Measurements from ENCODE around the gene KRTAP16-1.
"Not testable (repeated sequence)": the region's sequence is repeated elsewhere in the genome, so short reads cannot be mapped to it uniquely, and the experiment has no call there.

The KRTAP16-1 gene

DNA sequence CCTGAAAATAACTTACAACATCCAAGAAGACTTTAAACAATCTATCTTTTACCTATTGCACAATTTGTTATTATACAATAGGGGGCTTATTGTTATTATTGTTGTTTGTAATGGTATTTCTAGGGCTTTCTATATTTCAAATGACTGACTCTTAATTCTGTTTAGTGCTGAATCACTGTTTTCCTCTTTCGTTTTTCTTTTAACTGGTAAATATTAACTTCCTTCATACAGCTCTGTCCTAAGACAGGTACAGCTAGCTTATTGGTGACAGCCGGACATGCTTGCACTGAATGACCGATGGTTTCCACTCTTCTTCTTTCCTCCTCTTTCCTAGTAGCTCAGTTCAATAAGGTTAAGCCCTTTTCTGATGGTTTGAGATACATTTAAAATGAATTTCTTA, 22.1 kb downstream of the KRTAP16-1 start:
- H3K9me3 Mint-ChIP-seq = no peaks in the 10 kb centered on the region
- H3K27ac Mint-ChIP-seq = no peak overlapping the region
- no peaks in the 10 kb centered on the region for H3K27me3 Mint-ChIP-seq
- H3K36me3 Mint-ChIP-seq = no peaks in the 10 kb centered on the region
- peaks cover 24% of the 10 kb centered on the region for H3K4me1 Mint-ChIP-seq
- H3K4me3 Mint-ChIP-seq = no peak overlapping the region

DNA sequence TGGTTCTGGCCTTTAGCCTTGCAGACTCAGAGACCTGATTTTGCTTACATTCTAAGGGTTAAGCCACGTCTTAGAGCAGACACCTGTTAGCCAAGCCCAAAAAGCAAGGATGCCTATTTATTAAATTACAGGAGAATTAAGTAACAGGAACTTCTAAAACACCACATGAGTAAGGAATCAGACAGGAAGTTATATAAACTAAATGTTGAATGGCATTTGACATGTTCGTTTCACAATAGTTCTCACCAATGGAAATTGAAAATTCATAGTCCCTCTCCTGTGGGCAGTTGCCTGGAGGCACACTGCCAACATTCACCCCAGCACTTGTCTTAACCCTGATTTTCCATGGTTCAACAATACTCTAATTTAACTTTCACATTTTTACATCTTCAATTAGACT, 24.6 kb downstream of the KRTAP16-1 start:
- Mint-ChIP-seq H3K27me3 (no peaks in the 10 kb centered on the region), H3K9me3 (no peaks in the 10 kb centered on the region), H3K27ac (peak overlapping the region; percentile 15), H3K4me3 (no peak overlapping the region), H3K36me3 (no peaks in the 10 kb centered on the region), H3K4me1 (peaks cover 24% of the 10 kb centered on the region)

DNA sequence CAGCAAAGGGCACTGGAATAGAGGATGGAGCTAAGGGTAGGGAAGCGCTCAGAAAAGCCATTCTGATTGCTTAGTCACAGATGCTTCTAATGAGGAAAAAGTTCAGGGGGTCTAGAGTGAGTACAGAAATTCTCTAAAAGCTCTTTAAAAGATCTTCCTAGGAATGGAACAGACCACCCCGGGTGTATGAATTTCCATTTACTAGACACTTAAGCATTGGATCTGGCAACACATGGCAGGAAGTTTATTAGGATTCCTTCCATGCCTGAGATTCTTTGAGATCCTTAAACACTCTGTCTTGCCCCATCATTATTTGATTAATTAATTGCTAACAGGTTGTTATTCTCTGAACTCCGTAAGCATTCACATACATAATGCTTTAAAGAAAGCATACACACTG, 25.1 kb downstream of the KRTAP16-1 start:
- peaks cover 24% of the 10 kb centered on the region for H3K4me1 Mint-ChIP-seq
- H3K27me3 Mint-ChIP-seq = no peaks in the 10 kb centered on the region
- no peak overlapping the region for H3K4me3 Mint-ChIP-seq
- no peak overlapping the region for H3K27ac Mint-ChIP-seq
- no peaks in the 10 kb centered on the region for H3K36me3 Mint-ChIP-seq
- no peaks in the 10 kb centered on the region for H3K9me3 Mint-ChIP-seq

DNA sequence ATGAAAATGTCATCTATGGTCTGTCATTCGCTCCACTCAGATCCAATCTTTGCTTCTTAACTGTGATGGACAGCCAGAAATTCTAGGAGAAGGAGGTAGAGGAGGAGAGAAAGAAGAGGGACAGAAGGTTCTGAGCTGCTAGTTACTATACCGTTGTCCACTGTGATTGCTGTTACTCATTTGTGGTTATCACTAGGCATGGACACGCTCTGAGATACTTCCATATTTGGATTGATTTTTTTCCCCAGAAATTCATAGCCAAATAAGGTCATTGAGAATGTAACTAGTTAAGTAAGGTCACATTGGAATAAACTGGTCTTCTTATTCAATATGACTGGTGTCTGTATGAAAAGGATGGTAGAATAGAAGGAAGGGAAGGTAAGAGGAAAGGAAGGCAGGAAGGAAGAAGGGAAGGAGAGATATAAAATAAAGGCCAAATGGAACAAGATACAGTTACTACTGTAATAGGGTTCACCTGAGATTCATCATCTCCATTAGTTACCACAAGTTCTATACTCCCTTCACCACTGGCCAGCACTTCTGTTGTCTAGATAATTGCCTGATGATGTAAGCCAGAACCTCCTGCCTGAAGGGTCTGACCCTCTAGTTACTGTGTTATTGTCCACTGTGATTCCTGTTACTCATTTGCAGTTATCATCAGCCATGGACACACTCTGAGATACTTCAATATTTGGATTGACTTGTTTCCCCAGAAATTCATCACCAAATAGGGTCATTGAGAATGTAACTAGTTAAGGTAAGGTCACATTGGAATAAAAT, 30.7 kb downstream of the KRTAP16-1 start:
- Mint-ChIP-seq H3K27me3 (no peaks in the 10 kb centered on the region), H3K9me3 (no peaks in the 10 kb centered on the region), H3K4me3 (no peak overlapping the region), H3K27ac (no peak overlapping the region), H3K4me1 (peaks cover 3% of the 10 kb centered on the region), H3K36me3 (no peaks in the 10 kb centered on the region)

DNA sequence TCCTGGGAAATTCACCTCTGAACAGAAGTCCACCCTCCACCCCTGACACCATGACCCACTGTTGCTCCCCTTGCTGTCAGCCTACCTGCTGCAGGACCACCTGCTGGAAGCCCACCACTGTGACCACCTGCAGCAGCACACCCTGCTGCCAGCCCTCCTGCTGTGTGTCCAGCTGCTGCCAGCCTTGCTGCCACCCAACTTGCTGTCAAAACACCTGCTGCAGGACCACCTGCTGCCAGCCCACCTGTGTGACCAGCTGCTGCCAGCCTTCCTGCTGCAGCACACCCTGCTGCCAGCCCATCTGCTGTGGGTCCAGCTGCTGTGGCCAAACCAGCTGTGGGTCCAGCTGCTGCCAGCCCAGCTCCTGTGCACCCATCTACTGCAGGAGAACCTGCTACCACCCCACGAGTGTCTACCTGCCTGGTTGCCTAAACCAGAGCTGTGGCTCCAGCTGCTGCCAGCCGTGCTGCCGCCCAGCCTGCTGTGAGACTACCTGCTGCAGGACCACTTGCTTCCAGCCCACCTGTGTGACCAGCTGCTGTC, 33.4 kb downstream of the KRTAP16-1 start, which contains the start of gene KRTAP9-7:
Gene KRTAP9-7 (plus strand): TSS at position 51 of the 543 bp plus-strand sequence. CDS start 0 bp downstream, at position 51.
- H3K4me1 Mint-ChIP-seq, H3K27me3 Mint-ChIP-seq, H3K9me3 Mint-ChIP-seq, H3K36me3 Mint-ChIP-seq, H3K27ac Mint-ChIP-seq, H3K4me3 Mint-ChIP-seq: not testable (repeated sequence)

DNA sequence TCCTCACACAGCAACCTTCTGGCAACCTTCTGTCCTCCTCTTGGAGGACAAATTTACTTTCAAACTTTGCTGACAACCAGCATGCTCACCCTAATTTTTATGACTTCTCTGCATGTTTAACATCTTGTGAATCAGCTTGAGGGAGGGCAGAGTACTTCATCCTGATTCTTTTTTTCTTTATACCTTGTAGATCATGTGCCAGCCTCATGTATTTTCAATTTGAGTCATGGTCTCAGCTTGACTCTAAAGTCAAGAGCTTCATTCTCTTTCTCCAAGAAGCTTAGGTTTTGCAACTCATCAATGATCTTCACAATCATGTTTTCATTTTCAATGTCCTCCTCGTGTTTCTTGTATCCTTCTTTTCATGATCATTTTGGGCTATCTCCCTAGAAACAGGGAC, 37.3 kb downstream of the KRTAP16-1 start:
- no peaks in the 10 kb centered on the region for H3K4me1 Mint-ChIP-seq
- H3K27me3 Mint-ChIP-seq = no peaks in the 10 kb centered on the region
- no peaks in the 10 kb centered on the region for H3K9me3 Mint-ChIP-seq
- H3K27ac Mint-ChIP-seq = no peak overlapping the region
- H3K4me3 Mint-ChIP-seq = no peak overlapping the region
- H3K36me3 Mint-ChIP-seq = no peaks in the 10 kb centered on the region

DNA sequence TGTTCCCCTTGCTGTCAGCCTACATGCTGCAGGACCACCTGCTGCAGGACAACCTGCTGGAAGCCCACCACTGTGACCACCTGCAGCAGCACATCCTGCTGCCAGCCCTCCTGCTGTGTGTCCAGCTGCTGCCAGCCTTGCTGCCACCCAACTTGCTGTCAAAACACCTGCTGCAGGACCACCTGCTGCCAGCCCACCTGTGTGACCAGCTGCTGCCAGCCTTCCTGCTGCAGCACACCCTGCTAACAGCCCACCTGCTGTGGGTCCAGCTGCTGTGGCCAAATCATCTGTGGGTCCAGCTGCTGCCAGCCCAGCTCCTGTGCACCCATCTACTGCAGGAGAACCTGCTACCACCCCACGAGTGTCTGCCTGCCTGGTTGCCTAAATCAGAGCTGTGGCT, 37.8 kb downstream of the KRTAP16-1 start:
- not testable (repeated sequence) for H3K27ac Mint-ChIP-seq, H3K4me1 Mint-ChIP-seq, H3K9me3 Mint-ChIP-seq, H3K27me3 Mint-ChIP-seq, H3K36me3 Mint-ChIP-seq, H3K4me3 Mint-ChIP-seq

DNA sequence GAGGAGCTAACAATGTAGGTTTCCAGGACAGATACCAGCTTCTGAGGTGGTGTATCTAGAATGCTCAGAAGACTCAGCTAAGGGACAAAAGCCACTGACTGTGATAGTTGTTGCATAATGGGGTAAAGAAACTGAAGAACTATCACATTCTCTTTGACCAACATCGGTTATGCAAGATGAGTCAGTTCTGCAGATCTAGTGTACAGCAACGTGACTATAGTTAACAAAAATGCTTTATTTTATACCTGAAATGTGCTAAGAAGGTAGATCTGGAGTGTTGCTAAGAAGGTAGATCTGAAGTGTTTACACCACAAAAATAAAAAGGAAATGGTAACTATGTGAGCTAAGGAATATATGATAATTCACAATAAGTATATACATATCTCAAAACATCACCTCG, 41.4 kb downstream of the KRTAP16-1 start:
- H3K27ac Mint-ChIP-seq = no peak overlapping the region
- H3K4me3 Mint-ChIP-seq = no peak overlapping the region
- no peaks in the 10 kb centered on the region for H3K4me1 Mint-ChIP-seq
- H3K36me3 Mint-ChIP-seq = no peaks in the 10 kb centered on the region
- no peaks in the 10 kb centered on the region for H3K27me3 Mint-ChIP-seq
- no peaks in the 10 kb centered on the region for H3K9me3 Mint-ChIP-seq

DNA sequence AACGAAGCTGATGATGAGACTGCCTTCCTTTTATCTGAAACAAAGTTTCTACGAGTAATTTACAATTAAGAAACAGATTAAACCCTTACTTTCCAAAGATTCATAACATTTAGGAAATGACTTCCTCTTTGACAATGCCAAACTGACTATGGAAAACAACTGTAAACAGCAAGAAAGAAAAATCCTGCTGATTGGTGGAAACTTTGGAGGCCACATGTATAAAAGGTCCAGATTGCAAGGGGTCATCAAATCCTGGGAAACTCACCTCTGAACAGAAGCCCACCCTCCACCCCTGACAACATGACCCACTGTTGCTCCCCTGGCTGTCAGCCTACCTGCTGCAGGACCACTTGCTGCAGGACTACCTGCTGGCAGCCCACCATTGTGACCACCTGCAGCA, 44.0 kb downstream of the KRTAP16-1 start, which contains the start of gene KRTAP9-6:
Gene KRTAP9-6 (plus strand): TSS at position 301 of the 400 bp plus-strand sequence. CDS start 0 bp downstream, at position 301.
- Mint-ChIP-seq H3K36me3 (no peaks in the 10 kb centered on the region), H3K27me3 (no peaks in the 10 kb centered on the region), H3K9me3 (no peaks in the 10 kb centered on the region), H3K4me1 (peaks cover 14% of the 10 kb centered on the region), H3K4me3 (no peak within 1 kb of the TSS), H3K27ac (no peak within 1 kb of the TSS)

DNA sequence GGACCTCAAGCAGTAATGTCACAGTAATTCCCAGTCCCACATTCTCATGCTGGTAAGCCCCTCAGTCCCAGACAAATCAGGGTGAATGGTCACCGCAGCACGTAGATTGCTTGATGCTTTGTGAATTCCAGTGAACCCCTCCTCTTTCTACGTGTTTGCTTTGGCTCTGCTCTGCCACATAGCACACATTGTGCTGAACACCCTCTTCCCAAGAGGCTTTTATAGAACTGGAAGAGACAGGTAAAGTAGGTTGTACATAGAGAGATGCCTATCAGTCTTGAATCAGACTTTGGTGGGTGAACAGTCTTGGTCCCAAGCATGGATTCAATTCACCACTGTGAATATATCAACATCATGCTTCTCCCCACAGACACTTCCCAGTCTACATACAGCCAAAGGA, 44.5 kb downstream of the KRTAP16-1 start:
- Mint-ChIP-seq H3K27me3 (no peaks in the 10 kb centered on the region), H3K4me1 (peaks cover 14% of the 10 kb centered on the region), H3K9me3 (no peaks in the 10 kb centered on the region)

DNA sequence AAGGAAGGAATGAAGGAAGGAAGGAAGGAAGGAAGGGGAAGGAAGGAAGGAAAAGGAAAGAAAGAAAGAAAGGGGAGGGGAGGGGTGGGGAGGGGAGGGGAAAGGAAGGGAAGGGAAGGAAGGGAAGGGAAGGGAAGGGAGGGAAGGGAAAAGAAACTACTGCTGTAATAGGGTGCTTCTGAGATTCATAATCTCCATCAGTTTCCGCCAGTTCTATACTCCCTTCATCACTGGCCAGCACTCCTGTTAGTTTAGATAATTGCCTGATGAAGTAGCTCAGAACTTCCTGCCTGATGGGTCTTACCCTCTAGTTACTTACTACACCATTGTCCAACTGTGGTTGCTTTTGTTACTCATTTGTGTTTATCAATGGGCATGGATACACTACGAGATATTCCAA, 45.9 kb downstream of the KRTAP16-1 start:
- Mint-ChIP-seq H3K9me3 (no peaks in the 10 kb centered on the region), H3K4me1 (peaks cover 14% of the 10 kb centered on the region), H3K4me3 (no peak overlapping the region), H3K27ac (no peak overlapping the region), H3K27me3 (no peaks in the 10 kb centered on the region), H3K36me3 (no peaks in the 10 kb centered on the region)

More for the DNA sequence above, 44.5 kb downstream of the KRTAP16-1 start:
- Mint-ChIP-seq H3K36me3 (no peaks in the 10 kb centered on the region), H3K27ac (no peak overlapping the region), H3K4me3 (no peak overlapping the region)

DNA sequence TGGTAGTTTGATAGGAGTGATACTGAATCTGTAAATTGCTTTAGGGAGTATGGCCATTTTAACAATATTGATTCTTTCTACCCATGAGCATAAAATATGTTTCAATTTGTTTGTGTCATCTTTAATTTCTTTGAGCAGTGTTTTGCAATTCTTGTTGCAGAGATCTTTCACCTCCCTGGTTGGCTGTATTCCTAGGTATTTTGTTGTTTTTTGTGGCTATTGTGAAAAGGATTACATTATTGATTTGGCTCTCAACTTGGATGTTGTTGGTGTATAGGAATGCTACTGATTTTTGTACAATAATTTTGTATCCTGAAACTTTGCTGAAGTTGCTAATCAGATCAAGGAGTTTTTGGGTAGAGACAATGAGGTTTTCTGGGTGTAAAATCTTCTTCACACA, 50.7 kb downstream of the KRTAP16-1 start:
- Mint-ChIP-seq H3K4me3 (no peak overlapping the region), H3K36me3 (no peaks in the 10 kb centered on the region), H3K27ac (no peak overlapping the region), H3K27me3 (no peaks in the 10 kb centered on the region), H3K4me1 (peaks cover 14% of the 10 kb centered on the region), H3K9me3 (no peaks in the 10 kb centered on the region)
